ENCODE measurements around the gene PLPP7.
A peak's percentile ranks its signal among the peaks of the same experiment; 100 is the strongest.
"Not testable (repeated sequence)": the region's sequence is repeated elsewhere in the genome, so short reads cannot be mapped to it uniquely, and the experiment has no call there.

PLPP7 gene

DNA sequence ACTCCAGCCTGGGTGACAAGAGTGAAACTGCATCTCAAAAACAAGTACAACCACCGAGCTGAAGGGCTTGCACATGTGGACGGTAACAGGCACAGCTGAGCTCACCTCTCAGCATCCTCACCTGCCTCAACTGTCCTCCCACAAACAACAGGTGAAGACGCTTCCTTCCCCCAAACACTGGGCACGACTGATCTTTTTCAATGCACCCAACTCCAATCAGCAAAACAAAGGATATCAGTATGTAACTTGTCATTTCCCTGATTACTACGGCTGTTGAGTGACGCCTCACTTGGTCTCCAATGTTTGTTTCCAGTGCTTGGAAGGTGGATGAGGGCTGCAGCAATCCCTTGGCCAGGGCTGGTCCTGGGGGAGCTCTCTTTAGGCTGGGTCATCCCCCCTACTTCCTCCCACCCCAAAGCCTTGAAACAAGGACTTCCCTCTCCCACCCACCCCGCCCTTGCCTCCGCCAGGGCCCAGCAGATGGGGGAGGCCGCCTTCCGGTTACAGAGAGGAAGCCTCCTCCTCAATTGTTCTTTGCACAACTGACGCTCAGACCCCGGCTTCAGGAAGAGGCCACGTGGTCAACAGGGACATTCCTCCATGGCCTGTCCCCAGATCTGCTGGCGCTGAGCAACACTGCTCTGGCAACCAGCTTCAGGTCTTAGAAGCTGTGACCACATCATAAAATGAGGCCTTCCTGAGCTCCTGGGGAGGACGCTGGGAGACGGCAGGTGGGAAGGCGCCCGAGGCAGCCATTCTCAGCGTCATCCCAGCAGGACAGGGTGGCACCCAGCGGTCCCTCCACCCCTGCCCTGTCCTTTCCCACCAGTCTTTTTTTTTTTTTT lies 19.1 kb upstream of the PLPP7 start:
- DNase-seq = no peak

DNA sequence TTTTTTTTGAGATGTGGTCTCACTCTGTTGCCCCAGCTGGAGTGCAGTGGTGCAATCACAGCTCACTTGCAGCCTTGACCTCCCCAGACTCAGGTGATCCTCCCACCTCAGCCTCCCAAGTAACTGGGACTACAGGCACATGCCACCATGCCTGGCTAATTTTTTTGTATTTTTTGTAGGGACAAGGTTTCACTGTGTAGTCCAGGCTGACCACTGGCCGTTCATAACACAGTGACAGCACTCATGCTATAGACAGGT lies 18.6 kb upstream of the PLPP7 start:
- not testable (repeated sequence) for DNase-seq

DNA sequence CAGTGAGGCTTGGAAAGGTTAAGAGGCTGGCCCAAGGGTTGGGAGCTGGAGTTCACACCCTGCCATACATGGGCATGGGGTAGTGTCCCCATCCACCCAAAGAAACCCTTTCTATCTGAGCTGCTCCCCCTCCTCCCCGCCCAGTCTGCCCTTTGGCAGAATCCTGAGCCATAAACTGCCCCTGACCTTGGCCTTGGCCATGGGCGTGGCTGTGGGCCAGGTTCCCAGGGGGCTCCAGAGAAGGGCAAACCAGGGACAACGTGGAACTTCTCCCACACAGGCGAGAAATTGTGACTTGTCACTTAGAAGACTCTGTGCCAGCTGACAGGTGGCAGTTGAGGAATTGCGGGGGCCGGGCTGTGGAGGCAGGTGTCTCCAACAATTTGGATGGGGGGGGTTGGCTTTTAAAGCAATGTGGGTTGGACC lies 18.0 kb upstream of the PLPP7 start:
- no peak for DNase-seq

DNA sequence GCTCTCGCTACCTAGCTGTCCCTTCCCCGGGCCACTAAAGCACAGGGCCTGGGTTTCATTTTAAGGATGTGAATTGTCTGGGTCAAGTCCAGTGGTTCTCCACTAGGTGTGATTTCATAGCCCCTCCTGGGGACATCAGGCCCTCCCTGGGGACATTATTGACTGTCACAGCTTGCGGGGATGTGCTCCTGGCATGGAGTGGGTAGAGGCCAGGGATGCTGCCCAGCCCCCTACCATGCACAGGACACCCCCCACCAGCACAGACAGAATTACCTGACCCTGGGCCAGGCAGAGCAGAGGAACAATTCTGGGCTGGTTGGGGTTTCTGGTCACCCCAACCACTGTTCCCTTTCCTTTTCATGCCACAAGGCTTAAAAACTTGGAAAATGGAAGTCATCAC lies 17.3 kb upstream of the PLPP7 start:
- DNase-seq = no peak

DNA sequence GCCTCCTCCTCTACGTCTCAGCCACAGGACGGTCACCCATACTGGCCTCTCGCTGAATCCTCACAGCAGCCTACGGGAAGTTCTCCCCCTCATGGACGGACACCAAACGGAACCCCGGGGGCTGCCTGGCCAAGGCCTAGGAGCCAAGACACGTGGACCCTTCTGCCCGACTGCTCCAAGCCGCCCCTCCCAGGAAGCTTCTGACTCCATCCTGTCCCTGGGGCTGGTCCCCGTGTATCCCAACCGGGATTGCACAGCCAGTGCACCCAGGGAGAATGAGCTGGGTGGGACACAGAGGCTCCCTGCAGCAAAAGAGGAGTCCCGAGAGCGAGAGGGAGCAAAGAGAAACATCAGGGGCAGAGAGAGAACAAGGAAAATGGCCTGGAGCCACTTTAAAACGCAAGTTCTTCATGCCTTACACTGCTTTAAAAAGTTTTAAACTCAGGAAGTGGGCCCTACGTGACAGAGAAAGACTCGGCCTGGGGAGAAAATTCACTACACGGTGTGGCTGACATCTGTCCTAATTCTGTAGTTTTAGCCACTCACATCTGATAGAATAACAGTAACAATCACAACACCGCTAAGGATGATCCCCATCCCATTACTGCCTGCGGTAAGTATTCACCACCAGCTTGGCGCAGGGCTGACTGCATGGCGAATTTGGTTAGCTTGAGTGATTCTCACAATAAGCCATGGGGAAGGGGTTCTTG lies 16.2 kb upstream of the PLPP7 start:
- DNase-seq = no peak

DNA sequence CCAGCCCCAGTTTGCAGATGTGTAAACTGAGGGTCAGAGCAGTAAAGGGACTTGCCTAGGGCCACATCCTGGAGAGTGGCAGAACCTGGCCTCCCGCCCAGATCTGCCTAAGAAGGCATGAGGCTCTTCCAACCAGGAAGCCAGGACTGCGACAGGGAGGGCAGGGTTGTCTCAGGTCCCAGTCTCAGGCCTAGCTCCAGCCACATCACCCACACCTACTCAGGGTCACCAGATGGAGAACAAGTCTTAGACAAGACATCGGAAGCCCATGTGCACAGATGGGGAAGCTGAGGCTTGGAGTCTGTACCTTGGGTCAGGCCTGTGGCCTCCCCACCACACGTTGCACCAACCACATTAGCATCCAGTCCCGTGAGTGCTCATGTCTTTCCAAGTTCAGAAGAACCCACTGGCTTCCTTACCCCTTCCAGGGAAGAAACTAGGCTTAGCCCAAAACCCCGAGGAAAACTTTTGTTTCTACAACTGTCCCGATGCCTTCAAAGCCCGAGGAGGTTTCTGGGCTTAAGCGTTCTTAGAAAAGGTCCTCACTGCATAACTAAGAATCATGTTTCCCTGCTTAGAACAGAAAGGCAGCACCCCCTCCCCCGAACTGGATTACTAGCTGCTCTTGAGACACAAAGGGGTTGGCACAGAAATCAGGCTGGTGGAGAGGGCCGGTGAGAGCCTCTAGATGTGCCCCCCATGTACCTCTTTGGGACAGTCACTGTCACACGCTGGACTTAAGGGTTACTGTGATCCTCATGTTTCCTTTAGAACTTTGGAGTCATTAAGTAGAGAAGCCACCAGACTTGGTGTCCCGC lies 15.5 kb upstream of the PLPP7 start:
- no peak for DNase-seq

DNA sequence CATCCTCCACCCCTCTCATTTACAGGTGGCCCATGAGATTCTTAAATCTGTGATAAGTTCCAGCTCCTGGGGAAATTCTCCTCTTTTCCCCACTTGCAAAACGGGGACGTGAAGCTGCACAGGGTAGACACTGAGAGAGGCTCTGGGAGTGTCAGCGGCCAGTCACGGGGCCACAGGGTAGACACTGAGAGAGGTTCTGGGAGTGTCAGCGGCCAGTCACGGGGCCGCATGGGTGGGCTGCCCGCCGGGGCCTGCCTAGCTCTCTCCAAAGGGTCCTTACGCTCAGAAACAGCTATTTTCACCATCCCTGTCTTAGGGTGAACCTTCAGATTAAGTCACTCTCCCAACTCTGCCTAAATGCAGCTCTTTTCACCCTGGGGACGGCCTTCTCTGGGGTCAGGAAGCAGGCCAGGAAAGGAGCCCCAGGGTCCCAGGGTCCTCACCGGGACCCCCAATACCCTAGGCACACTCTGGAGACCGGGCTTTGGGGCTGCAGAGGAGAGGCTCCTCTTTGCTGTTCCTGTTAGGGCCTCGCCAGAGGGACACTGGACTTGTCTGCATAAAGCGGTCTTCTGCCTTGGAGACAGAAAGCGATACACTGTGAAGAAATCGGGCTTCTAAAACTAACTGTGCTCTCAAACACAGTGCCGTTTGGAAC lies 14.7 kb upstream of the PLPP7 start:
- DNase-seq = no peak

DNA sequence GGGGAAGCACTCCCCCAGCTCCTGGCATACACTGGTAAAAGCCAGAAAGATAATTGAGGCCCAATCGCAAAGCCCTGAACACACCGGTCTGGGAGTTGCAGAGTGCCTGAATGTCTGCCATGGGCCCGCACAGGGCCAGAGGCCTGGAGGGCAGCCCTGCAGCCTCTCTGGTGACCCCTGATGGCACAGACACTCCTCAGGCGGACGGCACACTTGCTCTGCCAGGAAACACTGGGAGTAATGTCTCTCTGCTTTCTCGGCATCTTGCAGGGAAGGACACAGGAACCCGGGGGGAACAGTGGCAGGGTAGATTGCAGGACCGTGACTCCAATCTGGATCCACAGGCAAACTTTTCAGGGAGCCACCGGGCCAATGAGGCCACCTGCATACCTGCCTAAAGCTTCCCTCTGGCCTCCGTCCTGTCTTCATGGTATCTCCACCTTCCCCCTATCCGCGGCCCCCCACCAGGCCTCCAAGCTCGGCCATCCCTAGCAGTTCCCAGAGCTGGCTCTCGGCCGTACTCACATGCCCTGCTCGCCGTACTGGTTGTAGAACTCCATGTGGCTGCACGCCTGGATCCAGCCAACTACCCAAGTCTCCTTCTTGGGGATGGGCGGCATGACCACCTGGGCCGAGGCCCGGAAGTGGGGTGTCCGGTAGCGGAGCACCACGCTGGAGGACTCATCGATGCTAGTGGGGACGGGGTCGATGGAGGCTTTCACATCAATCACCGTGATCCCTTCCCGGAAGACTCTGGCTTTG lies 14.0 kb upstream of the PLPP7 start:
- no peak for DNase-seq

DNA sequence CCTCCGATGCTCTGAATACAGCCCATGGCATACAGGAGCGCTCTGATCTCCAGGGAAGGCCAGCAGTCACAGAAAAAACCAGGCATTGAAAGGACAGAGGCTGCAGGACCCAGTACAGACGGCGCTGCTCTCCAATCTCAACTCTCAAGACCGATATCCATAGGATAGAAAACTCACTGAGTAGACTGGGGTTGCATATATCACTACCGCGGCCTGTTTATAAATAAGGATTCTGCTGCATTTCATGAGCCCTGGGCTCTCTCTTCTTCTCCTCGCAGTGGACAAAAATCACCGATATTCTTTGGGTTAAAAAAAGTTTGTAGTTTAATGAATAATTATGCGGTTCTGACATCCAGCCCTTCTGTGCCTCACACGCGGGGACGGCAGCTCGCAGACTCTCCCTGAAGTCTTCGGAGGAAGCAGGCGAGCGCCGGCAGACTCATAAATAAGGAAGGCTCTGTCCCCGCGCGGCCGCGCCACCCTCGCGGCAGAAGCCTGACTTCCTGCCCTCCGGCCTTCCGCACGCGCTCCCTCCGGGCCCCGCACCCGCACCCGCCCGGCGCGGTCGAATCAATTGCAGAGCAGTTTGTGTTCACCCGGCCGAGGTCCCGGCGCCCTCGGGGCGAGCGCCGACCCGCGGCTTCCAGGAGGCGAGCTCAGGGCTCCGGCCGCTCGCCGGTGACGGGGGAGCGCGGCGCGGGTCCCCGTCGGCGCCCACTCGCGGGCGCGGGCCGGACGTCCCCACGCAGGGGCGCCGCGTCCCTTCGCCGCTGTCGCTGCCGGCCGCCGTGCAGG lies 13.2 kb upstream of the PLPP7 start, which contains the start of gene FAM78A:
Gene FAM78A, minus strand, starts transcription at position 417 of the 795 bp plus-strand sequence. Its CDS starts 331 bp downstream, at position 86.
- DNase-seq = no peak

DNA sequence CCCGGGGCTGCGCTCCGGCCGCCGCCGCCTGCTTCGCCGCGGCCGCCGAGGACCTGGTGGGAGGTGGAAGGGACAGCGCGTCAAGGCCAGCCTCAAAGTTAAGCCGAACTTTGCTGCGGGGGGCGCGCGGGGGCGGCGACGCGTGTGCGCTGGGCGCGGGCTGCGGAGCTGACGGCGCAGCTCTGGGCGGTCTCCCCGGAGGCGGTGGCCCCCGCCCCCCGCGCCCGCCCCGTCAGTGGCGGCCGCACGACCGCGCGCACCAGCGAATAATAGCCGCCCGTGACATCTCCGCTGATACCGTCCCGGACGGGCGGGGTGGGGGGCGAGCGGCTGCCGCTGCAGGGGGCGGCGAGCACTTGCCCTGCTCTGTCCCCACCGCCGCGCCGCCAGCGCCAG lies 12.6 kb upstream of the PLPP7 start:
- DNase-seq = no peak

DNA sequence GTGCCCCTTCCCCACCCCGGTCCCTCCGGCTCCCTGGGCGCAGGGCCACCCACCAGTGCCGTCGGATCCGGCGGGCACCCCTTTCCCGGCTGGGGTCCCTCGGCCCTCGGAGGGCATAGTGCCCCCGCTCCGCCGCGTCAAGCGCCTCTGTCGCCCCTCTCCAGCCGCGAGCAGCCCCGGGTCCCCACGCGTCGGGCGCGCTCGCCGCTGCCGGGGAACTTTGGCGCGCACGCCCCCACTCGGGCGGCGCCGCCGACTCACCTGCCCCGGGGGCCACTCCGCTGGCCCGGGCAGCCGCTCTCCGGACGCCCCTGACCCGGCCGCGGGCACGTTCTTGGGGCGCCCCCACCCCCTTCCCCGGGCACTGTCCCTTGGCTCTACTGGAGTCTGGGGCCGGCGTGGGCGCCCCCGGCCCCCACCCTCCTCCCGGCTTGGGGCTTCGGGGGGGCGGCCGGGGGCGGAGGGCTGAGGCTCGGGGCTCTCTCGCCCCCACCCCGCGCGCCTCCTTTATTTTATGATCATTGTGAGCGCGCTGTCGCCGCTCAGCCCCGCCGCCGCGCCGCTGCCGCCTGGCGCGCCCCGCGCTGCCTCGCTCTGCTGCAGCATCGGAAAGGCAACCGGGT lies 12.1 kb upstream of the PLPP7 start:
- peak in 1 of 2 experiments; percentile 15 for DNase-seq

DNA sequence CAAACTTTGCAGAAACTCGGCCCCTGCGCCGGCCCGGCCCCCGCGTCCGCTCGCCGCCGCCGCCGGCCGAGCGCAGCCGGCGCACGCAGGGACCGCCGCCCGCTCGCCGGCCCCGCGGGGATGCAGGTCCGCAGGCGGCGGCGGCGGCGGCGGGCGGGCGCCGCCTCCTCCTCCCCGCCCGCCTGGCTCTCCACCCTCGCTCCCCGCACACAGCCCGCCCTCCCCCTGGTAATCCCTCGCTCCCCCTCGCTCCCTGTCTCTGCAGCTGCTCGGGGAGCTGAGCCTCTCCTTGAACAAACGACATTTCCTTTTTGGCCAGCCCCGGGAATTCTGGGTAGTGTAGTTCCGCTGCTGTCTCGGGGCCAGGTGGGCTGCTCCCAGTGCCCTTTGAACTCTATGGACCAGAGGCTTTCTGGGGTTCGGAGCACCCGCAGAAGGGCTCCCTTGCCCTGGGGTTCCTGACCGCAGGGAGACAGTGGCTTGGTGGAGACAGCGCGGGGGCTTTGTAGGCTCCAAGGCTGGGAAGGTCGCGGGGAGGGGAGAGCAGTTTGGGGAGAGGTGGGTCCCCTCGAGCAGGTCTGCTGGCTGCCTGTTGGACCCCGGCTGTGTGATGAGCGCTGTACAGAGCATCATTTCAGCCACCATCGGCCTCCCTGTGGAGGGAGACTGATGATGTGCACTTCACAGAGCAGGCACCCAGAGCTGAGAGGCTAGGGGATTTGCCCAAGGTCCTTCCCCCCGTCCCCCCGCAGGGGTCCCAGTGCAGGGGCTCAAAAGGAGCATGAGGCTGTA lies 11.4 kb upstream of the PLPP7 start:
- DNase-seq = peak; percentile 75 to 85

DNA sequence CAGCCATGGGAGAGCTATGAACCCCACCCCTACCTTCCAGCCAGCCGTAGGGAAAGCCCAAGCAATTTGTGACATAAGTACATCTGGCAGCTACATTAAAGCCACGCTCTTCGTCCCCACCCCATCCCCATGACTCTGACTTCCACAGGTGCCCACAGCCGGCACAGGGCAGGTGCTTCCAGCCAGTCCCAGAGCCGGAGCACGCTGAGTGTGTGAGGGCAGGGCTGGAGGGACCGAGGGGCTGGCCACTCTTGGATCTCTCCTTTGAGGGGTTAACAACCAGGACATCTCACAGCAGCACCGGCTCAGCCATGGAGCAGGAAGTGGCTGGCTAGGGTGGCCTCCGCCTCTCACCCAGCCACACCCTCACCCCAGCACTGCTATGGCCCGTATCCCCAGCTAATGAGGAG lies 10.8 kb upstream of the PLPP7 start:
- DNase-seq = no peak

DNA sequence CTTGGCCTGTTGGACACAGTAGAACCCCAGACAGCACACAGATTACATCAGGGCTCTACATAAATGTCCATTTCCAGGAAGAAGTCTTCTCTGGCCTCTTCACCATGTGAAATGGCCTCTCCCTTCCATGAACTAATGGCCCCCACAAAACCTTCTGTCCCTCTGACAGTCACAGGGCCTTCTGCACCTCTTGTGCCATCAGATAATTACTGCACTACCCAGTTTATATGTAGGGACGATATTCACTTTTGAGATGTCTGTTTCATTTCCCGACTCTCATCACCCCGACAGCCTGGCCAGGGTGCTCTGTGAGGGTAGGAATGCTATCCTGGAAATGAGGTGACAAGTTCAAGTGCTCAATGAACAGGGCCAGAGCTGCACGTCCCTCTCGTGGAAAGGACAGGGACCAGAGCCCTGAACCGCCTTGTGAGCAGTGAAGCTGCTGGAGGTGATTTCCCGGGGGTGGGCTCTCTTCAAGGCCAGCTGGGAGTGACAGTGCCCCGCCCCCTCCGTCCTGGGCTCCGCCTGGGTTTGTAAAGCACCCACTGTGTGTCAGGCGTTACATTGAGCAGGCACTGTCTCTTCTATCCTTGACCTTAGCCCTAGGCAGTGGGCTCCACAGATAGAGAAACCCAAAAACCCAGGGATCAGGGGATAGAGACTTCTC lies 10.2 kb upstream of the PLPP7 start:
- no peak for DNase-seq

DNA sequence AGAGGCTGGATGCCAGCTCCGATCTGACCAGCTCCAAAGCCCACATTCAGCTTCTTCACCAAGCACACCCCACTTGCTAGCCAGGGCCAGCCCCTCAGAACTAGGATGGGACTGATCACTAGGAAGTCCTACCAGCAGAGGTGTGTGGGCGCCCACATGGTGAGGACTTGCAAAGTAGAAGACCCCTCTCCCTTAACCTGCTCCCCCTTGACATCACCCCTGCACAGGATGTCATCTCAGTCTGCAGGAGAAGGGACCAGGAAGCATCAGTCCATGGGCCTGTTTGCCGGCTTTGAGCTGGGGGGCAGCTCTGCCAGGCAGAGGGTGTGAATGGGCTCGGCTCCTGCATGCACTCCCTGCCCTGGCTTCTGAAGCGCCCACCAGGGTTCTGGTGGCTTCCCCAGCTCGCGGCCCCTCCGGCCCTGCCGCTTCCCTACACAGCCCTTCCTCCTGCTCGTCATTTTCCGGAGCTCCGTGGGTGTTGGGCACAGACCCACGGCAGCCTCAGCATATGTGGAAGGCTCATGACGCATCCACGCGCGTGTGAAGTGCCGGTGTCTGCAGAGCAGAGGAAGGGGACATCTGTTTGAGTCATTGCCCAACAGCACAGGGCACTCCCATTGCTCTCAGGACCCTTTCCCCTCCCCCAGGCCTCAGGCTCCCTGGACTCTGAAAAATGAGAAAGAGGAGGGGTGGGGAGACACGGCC lies 9.5 kb upstream of the PLPP7 start:
- DNase-seq = no peak

DNA sequence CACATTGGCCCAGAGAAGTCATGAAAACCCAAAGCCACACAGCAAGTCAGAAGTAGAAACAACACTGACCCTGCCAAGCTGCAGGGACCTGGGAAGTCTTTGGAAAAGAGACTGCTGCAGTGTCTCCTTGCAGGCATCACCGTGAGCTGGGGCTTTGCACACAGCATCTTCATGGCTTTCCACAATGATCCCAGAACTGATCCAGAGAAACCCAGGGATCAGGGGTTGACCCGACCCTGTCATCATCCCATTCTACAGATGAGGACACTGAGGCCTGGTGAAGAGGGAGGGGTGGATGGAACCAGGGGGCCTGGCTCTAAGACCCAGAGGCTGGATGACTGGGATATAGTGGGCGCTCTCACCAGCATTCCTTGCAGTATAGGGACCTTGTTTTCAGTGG lies 8.9 kb upstream of the PLPP7 start:
- DNase-seq = no peak

DNA sequence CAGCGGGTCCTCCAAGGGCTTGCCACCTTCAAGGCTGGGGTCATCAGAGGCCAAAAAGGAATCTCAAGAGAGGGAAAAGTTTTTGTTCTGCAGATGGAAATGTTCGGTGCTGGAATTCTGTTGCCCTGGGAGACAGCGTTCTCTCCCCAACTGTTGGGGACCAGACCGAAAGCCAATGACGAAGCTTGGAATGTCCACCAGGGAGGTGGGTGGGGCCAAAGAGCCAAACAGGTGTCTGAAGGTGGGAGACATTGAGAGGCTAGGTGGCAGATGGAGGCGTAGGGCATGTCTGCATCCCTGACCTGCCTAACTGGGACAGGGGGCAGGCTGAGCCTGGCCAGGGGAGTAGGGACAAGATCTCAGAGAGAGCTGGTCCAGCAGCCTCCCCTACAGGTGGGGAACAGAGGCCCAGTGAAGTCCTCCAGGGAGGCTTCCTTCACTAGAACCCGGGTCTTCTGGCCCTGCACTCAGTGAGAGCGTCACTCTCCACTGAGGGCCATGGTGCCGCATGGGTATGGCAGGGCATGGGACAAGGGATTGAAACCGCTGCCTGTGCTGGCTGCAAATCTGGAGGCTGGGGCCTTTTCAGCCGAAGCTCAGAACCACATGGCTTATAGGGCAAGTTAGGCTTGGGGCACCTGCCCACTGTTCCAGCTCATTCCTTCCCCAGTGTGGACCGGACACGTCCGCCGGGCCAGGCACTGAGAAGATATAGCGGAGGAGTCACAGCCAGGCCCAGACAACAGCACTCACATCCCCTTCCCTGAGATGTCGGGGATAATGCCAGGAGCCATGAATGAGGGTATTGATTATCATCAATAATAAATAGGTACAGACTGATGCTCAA lies 8.2 kb upstream of the PLPP7 start:
- DNase-seq = no peak

DNA sequence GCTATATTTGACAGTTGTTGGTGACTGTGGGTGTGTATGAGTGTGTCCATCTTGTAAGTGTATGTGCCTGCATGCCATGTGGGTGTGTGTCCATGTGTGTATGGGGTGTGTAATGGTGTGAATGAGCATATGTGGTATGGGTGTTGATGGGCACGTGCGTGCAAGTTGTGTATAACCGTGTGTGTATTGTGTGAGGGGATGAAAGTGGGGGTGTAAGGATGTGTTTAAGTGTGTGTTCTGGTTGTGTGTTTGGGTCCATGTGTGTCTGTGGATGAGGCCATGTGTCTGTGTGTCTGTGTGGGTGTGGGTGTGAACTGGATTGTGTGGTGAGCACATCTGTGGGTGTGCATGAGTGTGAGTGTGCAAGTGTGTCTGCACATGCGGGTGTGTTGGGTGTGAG lies 7.3 kb upstream of the PLPP7 start:
- DNase-seq = no peak

All from NCI-H2081 (cell line).